HG03521 (cell line): Measurements from ENCODE around the gene NAP1L4.

Experiments used
- ATAC-seq: cut with Tn5 transposase; IDR thresholded peaks from one replicate; pipeline ENCODE4 v1.9.1; 2021; ENCODE audit warnings: mild to moderate bottlenecking, moderate library complexity; ENCODE audit not compliant: unreplicated experiment

The NAP1L4 gene, protein sequence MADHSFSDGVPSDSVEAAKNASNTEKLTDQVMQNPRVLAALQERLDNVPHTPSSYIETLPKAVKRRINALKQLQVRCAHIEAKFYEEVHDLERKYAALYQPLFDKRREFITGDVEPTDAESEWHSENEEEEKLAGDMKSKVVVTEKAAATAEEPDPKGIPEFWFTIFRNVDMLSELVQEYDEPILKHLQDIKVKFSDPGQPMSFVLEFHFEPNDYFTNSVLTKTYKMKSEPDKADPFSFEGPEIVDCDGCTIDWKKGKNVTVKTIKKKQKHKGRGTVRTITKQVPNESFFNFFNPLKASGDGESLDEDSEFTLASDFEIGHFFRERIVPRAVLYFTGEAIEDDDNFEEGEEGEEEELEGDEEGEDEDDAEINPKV

DNA sequence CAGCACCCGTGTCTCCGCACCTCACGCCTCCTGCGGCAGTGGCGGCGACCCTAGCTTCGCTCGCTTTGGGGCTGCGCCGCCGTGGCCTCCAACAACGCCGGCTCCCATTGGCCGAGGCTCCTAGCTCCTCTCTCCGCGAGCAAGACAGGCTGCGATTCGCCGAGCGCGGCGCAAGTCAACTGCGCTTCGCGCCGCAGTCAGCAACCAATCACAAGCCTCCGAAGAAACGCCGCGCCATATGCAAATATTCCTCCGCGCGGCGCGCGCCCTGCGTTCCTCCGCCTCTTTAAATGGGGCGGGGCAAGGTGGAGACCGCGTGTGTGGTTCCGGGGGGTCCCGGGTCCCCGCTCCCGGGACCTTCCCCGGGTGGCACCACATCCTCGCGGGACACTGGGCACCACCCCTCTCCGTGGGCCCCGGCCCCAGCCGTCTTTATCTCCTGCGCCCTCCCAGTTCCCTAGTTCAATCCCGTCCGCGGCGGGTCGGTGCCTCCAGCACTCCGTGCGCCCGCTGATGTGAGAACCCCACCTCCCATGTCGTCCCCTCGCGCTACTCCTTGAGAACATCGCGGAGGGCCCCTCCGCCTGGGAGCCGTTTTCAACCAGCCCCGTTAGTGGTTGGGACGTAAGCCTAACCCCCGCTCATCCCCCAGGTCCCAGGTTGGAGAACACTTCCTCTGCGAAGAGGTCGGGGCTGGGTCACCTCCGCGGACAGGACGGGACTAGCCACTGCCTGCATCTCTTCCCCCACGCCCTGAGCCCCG is at the start of gene NAP1L4:
TSS of gene NAP1L4 (minus strand) at position 96 of the 763 bp plus-strand sequence. CDS start 13,109 bp downstream, outside the sequence.
- peak; percentile 80 for ATAC-seq

DNA sequence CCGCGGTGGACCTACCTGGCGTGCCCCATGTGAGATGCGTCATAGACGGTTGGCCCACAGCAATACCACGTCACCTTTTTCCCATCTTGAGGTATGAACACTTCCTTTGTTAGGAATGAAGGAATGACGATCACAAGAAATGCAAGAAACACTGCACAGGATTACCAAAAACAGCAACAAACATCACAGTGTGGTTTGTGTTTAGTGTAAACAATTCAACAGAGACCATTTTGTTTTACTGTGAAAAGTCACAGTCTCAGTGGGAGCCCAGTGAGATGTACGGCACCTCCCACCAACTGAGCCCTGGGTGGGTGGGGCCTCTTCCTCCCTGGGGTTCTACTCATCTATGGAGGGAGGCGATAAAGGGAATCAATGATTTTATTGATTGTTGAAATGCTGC is 48.8 kb upstream of the NAP1L4 start:
- ATAC-seq, result no peak

DNA sequence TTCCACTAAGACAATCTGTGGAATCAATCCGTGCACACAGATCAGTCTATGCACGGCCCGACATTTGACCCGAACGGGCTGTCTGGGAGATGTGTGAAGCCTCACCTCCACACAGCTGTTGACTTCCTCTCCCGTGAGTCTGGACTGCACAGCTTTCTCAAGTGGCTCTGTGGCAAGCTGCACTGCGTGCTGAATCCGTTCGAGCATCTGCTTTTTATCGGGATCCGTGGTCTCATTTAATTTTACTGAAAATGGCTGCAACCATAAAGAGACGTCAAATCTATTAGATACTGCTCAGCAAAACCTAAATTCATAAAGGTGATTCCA is 45.8 kb upstream of the NAP1L4 start:
- no peak for ATAC-seq

DNA sequence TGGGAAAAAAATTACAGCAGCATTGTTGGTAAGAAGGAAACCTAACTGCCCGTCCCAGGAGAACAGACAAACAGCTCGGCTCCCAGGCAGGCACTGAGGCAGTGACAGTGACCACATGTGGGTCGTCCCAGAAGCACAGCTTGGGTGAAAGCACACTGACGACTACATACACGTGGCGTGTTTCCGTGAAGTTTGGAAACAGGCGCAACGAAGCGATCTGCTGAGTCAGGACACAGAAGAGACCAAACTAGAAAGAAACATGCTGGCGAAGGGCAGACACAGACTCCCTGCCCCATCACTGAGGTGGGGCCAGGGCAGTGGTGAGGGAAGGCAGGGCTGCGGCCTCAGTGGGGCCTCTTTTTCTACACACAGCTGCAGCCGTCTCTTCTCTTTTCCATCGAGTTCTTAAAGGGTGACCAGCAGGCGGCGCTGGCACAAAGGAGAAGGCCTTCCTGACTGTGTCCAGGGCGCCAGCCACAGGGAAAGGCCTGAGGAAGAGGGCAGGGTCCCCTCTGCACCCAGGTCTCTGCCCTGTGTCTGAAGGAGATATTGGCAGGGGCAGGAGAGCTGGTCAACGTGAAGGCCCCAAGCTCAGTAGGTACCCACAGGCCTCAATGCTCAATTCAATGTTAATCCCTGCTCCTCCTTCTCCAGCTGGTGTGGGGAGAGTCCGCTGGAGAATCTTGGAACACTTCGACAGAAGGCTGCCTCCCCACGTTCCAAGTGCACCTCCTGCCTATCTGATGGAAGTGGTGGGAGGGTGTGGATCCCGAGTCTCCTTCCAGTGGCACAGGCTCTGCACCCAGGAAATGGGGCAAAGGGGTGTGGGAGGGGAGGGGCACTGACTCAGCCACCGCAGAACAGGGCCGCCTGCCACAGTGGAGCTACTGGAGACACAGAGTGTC is 45.2 kb upstream of the NAP1L4 start:
- no peak for ATAC-seq

DNA sequence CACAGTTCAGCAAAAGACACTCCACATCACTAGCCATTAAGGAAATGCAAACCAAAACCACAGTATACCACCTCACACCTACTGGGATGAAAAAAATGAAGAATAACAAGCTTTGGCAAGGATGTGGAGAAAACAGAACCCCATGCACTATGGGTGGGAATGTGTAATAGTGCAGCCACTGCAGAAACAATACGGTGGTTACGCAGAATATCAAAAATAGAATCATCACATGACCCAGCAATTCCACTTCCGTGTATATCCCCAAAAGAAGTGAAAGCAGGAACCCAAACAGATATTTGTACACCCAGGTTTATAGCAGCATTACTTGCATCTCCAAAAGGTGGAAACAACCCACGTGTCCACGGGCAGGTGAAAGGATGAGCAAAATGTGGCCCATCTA is 44.3 kb upstream of the NAP1L4 start:
- ATAC-seq, result no peak

DNA sequence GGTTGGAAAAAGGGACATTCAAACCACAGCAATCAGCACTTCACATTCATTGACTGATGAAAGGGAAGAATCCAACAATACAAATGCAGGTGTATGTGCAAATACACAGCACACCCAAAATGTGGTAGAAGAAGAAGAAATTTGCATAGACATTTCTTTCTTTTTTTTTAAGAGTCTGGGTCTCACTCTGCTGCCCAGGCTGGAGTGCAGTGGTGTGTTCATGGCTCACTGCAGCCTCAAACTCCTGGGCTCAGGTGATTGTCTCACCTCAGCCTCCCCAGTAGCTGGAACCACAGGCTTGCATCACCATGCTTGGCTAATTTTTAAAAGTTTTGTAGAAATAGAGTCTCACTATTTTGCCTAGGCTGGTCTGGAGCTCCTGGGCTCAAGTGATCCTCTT is 43.2 kb upstream of the NAP1L4 start:
- no peak for ATAC-seq

DNA sequence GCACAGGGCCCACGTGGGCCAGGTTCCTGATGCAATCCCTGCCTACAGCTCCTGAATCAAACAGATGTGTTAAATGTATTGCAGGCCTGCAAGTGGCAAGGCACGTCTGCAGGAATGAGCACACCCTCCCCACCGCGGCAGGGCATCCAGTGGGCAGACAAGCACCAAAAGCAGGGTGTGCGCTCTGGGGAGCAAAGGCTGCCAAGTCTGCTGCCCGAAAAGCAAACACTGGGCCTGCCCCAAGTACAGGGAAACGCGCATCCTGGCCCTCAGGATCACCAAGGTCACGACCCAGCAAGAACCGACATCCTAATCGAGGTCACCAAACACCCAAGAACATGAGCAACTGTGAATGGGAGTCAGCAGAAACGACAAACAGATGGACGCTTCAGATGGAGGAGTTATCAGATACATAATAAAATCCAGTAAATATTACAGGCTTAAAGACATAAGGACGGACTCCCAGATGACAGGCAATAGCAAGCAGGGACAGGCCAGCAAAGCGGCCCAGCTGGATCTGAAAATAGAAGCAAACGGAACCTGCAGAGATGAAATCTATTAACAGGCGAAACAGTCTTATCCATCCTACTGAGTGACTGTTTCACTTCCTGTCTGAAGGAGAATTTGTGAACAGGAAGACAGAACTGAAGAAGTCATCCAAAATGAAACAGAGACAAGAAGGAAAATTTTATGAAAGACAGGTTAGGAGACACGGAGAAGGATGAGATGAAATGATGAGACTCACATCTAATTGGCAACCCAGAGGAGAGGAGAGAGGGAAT is 38.4 kb upstream of the NAP1L4 start:
- no peak for ATAC-seq

DNA sequence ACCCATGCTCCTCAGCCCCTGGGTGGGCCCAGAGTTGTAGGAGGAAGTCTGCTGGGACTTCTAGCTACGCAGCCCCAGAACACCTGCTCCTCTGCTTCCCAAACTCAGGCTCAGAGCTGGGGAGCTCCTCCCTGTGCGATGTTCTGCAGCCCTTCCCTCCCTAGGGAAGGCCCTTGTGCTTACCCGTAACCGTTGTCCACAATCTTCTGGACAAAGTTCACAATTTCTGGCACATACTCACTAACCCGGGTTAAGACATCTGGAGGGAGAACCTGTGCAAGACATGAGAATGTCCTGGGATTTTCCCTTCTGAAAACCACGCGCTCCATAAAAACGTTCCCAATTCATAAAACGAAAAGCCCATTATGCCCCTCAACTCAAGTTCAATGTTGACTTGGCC is 36.7 kb upstream of the NAP1L4 start:
- no peak for ATAC-seq

DNA sequence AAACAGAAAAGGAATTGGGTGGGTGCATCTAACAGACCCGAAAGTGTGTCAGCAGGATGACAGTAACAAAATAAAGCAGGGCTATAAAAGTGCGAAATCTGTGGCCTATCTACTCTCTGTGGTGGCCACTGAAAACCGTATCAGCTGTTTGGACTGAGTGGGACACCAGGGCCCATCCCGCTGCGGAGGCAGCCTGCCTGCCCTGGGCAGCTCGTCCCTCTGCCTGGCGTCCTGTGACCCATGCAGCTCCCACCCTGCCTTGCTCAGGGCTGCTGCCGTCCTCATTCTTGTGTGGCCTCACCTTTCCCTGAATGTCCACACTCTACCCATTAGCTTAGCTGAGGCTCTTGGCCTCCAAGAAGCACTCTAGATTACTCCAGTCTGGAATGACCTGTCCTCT is 34.7 kb upstream of the NAP1L4 start:
- no peak for ATAC-seq

DNA sequence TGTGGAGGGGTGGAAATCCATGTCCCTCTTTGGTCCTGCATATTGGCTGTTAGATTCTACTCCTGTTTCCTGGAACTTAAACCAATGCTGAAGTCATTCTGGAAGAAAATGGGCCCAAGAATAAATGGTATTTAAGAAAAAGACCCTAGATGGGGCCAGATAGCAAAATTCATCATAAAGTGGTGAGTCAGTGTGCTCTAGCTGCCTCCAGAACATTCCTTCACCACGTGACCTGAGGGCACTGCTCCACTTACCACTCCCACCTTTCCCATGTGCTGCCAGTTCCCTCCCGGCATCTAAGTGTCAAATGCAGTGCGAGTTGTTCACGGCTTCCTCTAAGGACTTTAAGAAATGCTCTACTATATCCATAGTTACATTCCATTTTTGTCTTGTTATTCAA is 30.9 kb upstream of the NAP1L4 start:
- no peak for ATAC-seq

DNA sequence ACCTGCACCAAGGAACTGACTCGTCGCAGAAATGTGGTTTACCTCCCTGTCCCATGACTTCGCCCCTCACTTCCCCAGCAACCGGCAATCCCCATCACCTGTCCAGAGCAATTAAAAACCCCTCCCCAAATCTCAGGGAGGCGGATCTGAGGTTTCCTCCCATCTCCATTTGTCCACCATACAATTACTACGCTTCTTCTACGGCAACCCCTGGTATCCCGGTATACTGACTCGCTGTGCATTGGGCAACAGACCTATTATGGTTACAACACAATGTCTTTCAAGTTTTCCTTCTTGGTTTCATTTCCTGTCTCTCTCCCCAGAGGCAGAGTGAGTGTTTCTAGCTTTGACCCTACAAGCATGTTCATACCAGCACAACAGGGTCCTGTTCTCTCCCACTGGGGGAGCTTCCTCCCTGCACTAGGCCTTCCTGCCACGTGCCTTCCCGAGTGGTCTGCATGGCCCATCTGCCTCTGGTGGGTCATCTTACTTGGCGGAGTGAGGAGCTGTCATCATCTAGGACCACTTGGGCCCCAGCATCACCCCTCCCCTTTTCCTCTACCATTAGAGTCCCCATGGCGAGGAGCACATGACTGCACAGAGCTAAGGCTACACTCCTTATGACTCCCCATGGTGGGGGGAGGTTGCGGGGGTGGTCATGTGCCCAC is 30.3 kb upstream of the NAP1L4 start:
- ATAC-seq, result no peak

DNA sequence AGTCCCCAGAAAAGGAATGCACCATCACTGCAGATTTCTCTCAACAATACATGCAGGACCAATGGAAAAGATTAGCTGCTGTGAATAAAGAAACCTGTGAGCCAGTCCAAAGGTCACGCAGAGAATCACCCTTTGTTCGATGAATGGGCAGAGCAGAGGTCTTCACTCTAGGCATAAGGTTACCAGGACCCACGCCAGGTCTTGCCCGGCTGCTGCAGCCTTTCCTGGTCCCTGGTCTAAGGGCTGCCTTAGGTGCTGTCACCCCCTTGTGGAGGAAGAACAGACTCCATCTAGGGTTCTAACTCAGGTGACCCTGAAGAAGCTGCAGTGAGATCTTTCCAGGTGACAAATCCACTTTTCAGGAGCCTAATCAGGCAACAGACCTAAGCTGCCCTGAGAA is 29.0 kb upstream of the NAP1L4 start:
- ATAC-seq, result no peak

DNA sequence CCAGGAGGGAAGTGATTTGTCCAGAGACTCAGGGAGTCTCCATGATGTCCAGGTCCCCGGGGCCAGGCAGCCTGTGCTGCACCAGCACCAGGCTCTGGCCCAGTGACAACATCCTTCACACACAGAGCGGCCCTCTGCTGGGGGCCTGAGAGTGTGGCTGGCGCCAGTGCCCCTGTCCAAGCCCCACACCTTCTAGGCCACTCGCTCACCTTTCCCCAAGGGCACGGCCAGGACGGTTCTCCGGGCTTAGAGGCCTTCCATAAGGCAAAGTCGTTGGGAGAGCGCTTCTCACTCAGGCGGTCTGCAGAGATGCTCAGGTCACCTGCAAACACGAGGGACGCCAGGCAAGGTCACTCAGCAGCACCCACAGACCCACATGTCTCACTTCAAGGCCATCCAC is 27.9 kb upstream of the NAP1L4 start:
- no peak for ATAC-seq

DNA sequence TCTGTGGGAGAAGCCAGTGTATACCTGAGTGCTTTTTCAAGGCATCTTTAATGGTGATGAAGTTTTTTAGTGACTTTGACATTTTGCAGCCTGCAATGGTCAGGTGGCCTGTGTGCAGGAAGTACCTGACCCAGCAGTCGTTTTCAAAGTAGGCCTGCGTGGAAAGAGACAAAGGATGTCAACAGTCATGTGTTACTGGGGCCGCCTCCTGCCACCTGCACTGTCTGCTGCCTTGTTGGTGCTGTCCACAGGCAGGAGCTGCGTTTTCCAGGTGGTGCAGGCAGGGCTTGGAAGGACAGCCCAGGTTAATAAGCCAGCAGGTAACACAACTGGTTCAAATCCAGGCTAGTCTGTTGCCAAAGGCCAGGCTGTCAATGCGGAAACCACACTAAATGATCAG is 26.5 kb upstream of the NAP1L4 start:
- ATAC-seq, result no peak

DNA sequence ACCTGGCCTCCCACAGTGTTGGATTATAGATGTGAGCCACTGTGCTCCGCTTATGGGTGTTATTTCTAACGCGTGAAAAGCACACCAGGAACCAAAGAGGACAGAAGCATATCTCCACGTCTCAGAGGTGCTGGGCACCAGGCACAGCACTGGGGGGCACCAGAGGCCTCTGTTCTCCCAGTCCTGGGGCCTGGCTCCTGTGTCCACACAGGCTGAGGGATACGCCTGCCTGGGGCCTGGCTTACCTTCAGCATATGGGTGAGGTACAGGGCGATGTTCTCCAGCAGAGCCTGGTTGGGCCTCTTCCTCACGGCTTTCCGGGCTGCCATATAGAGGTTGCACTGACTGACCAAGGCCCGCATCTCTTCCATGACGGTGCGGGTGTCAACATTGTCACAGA is 24.7 kb upstream of the NAP1L4 start:
- no peak for ATAC-seq

DNA sequence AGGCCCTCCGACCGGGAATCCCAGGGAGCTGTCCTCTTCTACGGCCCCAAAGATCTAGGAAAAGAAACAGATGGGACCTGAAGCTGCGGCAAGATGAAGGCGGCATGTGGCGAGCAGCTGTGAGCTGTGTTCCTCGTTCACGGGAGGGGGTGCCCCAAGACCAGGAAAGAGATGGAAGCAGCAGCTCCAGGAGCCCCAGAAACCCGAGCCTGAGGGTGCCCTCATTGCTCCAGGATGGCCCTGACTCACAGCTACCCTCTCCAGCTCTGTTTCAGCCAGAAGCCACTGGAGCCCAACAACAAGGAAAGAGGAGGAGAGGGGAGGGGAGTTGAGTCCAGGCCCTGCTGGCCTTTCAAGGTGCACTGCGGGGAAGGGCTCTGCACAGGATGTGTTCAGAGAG is 23.7 kb upstream of the NAP1L4 start:
- no peak for ATAC-seq

DNA sequence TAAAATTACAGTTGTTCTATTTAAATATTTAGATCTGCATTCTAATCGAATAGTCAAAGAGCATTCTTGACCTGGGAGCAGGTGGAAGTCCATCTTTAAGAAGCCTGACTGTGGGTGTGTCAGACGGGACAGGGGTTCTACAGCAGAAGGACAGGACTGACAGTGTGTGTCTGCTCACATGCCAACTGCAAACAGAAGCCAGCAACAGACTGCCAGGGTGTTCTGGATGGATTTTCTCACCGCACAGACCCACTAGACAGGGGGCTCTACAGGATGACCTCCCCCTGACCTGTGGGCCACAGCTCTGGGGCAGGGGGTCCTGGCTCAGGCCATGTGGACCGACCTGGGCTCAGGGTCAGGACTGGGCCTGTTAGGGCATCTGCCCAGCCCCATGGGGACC is 22.8 kb upstream of the NAP1L4 start:
- ATAC-seq, result no peak

DNA sequence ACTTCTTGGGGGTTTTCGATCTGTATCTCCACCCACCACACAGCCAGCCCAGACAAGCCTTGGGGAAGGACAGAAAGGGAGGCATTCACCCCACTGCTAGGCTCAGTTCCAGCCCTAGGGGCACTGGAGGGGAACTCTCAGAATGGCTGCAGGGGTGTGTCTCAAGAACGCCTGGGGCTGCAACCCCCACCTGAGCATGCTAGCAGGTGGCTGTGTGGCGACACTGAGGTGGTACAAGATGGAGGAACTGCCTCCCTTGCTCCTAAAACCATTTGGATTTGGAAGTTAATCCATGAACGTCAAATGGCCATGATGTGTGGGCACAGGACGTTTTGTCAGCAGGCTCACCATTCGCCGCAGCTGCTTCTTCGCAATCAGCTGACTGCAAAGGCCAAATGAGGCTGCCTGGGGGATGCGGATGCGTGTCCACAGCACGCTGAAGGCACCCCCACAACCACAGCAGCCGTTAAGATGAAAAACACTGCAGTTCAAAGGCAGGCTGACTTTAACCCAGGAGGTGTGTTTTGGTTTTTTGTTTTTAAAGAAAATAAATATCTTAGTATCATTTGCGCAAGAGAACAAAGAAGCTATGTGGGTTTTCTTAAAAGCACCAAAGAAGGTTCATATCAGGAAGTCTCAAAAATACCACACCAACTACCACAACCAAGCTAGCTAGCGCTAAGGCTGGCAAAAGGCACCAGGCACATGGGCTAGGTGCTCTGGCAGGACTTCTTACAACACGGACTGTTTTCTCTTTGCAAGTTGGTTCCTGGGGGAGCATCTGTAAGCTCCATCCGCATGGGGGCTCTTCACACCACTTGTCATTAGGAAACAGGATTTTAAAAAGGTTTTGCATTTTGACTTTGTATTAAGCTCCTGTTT is 22.2 kb upstream of the NAP1L4 start:
- no peak for ATAC-seq
